ENCODE results near the gene ABITRAM. TPM values are rescaled to one million over a fixed set of nuclear protein-coding genes. Genes with fewer than 3 reads are reported as not detected.
"Not testable (repeated sequence)": the region's sequence is repeated elsewhere in the genome, so short reads cannot be mapped to it uniquely, and the experiment has no call there.

ABITRAM gene
- total RNA-seq, 1 experiment from 2014 or later, result 10.9 TPM

GRCh38 chr9:108919517-108919916 is 14.7 kb upstream of the ABITRAM start:
- no peak overlapping the region for H2BK120ac ChIP-seq (ENCODE audit: low read depth, low read length, poor library complexity, severe bottlenecking)
- no peak overlapping the region for H3K23ac ChIP-seq (ENCODE audit: insufficient read length, low read depth, low read length)
- H3K79me2 ChIP-seq (ENCODE audit: insufficient read depth, low read length), result no peaks in the 10 kb centered on the region
- H3K4me2 ChIP-seq (ENCODE audit: insufficient read depth, insufficient read length, low read length), result no peak overlapping the region
- H4K8ac ChIP-seq (replicated peaks; ENCODE audit: insufficient read length, low read depth, low read length), result no peak overlapping the region
- H3K9me3 ChIP-seq (ENCODE audit: control insufficient read depth, low read depth, low read length), result no peaks in the 10 kb centered on the region
- H3T11ph ChIP-seq (ENCODE audit: low read length), result no peak overlapping the region
- H3K4ac ChIP-seq (ENCODE audit: low read depth, low read length), result no peak overlapping the region
- H3K9ac ChIP-seq (ENCODE audit: extremely low read depth, insufficient read length, low read length), result no peak overlapping the region
- no peak overlapping the region for H2AFZ ChIP-seq (ENCODE audit: low read length)
- Mint-ChIP-seq H3K27me3 (ENCODE audit: low read depth) (no peaks in the 10 kb centered on the region), H3K9me3 (no peaks in the 10 kb centered on the region), H3K4me3 (no peak overlapping the region), H3K27ac (no peak overlapping the region), H3K4me1 (no peaks in the 10 kb centered on the region), H3K36me3 (ENCODE audit: insufficient read depth in 1 of 3, low read depth in 3 of 3) (peaks cover 4 to 61% (median 54%) of the 10 kb centered on the region in 3 experiments; a peak in 6 of 7 replicates)
- WGBS (ENCODE audit: extremely low coverage, insufficient read length, low lambda C conversion rate), result no CpG with 5 or more reads among the region's 6 CpGs
- no peak overlapping the region for H3K56ac ChIP-seq (ENCODE audit: insufficient read length, low read depth, low read length)
- H3K14ac ChIP-seq (ENCODE audit: insufficient read depth, low read length), result no peak overlapping the region
- no peak overlapping the region for H3K27ac ChIP-seq (ENCODE audit: insufficient read length, low read depth, low read length)
- H2BK12ac ChIP-seq (ENCODE audit: insufficient read length, low read depth, low read length), result no peak overlapping the region
- H2BK15ac ChIP-seq (ENCODE audit: low read depth, low read length), result no peak overlapping the region
- H3K4me1 ChIP-seq (ENCODE audit: insufficient read depth, low read length), result no peaks in the 10 kb centered on the region
- DNase-seq, result no peak
- no peaks in the 10 kb centered on the region for H3K27me3 ChIP-seq (ENCODE audit: insufficient read depth, low read length)
- H2BK5ac ChIP-seq (ENCODE audit: insufficient read length, low read length), result no peak overlapping the region
- H2BK20ac ChIP-seq (ENCODE audit: low read depth, low read length, poor library complexity, severe bottlenecking), result no peak overlapping the region
- H4K20me1 ChIP-seq (ENCODE audit: control insufficient read depth, insufficient read depth, insufficient read length), result no peaks in the 10 kb centered on the region
- H2AK5ac ChIP-seq (ENCODE audit: insufficient read length, low read length), result no peak overlapping the region
- H3K79me1 ChIP-seq (ENCODE audit: insufficient read depth, low read depth, low read length, poor library complexity, severe bottlenecking), result no peaks in the 10 kb centered on the region
- TF ChIP-seq CTCF (conservative IDR thresholded peaks at IDR 0.05), result no peak
- no peak overlapping the region for H3K18ac ChIP-seq (ENCODE audit: insufficient read length, low read depth, low read length)
- no peaks in the 10 kb centered on the region for H3K23me2 ChIP-seq (ENCODE audit: insufficient read length, low read depth, low read length, poor library complexity, severe bottlenecking)
- H4K5ac ChIP-seq (ENCODE audit: insufficient read length, low read depth, low read length), result no peak overlapping the region
- H4K91ac ChIP-seq (ENCODE audit: insufficient read length, low read depth, low read length), result no peak overlapping the region

- no CpG with 5 or more reads among the region's 1 CpG for WGBS (ENCODE audit: extremely low coverage, insufficient read length, low lambda C conversion rate)
- H3K9me3 ChIP-seq (ENCODE audit: control insufficient read depth, low read depth, low read length); H3K27ac Mint-ChIP-seq; H3K4me3 Mint-ChIP-seq; H2BK120ac ChIP-seq (ENCODE audit: low read depth, low read length, poor library complexity, severe bottlenecking); H2BK20ac ChIP-seq (ENCODE audit: low read depth, low read length, poor library complexity, severe bottlenecking); H3K4me1 ChIP-seq (ENCODE audit: insufficient read depth, low read length); H4K91ac ChIP-seq (ENCODE audit: insufficient read length, low read depth, low read length); H3K4me2 ChIP-seq (ENCODE audit: insufficient read depth, insufficient read length, low read length); H3K27me3 ChIP-seq (ENCODE audit: insufficient read depth, low read length); H3K79me2 ChIP-seq (ENCODE audit: insufficient read depth, low read length); H2BK15ac ChIP-seq (ENCODE audit: low read depth, low read length); H3T11ph ChIP-seq (ENCODE audit: low read length); H3K14ac ChIP-seq (ENCODE audit: insufficient read depth, low read length); H3K27me3 Mint-ChIP-seq (ENCODE audit: low read depth); H4K20me1 ChIP-seq (ENCODE audit: control insufficient read depth, insufficient read depth, insufficient read length); H3K79me1 ChIP-seq (ENCODE audit: insufficient read depth, low read depth, low read length, poor library complexity, severe bottlenecking); H2BK12ac ChIP-seq (ENCODE audit: insufficient read length, low read depth, low read length); H3K27ac ChIP-seq (ENCODE audit: insufficient read length, low read depth, low read length); H3K9ac ChIP-seq (ENCODE audit: extremely low read depth, insufficient read length, low read length); H3K18ac ChIP-seq (ENCODE audit: insufficient read length, low read depth, low read length); H3K56ac ChIP-seq (ENCODE audit: insufficient read length, low read depth, low read length); H4K5ac ChIP-seq (ENCODE audit: insufficient read length, low read depth, low read length); H3K4ac ChIP-seq (ENCODE audit: low read depth, low read length); H2AFZ ChIP-seq (ENCODE audit: low read length); H3K9me3 Mint-ChIP-seq; H2BK5ac ChIP-seq (ENCODE audit: insufficient read length, low read length); H2AK5ac ChIP-seq (ENCODE audit: insufficient read length, low read length); H3K23ac ChIP-seq (ENCODE audit: insufficient read length, low read depth, low read length); DNase-seq; H3K23me2 ChIP-seq (ENCODE audit: insufficient read length, low read depth, low read length, poor library complexity, severe bottlenecking); H3K4me1 Mint-ChIP-seq; H4K8ac ChIP-seq (replicated peaks; ENCODE audit: insufficient read length, low read depth, low read length): not testable (repeated sequence)
- peaks cover 2 to 64% (median 54%) of the 10 kb centered on the region in 3 experiments; a peak in 6 of 7 replicates for H3K36me3 Mint-ChIP-seq (ENCODE audit: insufficient read depth in 1 of 3, low read depth in 3 of 3)
Observed at GRCh38 chr9:108920401-108920800, 13.8 kb upstream of the ABITRAM start.
